Femur (tissue), 1 donor: ENCODE measurements around the gene STKLD1.
"Not testable (repeated sequence)": the region's sequence is repeated elsewhere in the genome, so short reads cannot be mapped to it uniquely, and the experiment has no call there.

Source experiments
- DNase-seq: peaks from one replicate; pipeline ENCODE4 v3.0.0-alpha.2; 2017

The STKLD1 gene

GRCh38 chr9:133375724-133376654 lies at the start of gene STKLD1, which contains the start of gene SURF4:
Gene STKLD1, plus strand, starts transcription at chr9:133376366. Its CDS starts 108 bp downstream, at chr9:133376474.
Gene SURF4, minus strand, starts transcription at chr9:133376060. Its CDS starts 91 bp downstream, at chr9:133375969.
- DNase-seq = peak; percentile 97

- DNase-seq = not testable (repeated sequence)
Observed at GRCh38 chr9:133327021-133327420, 49.1 kb upstream of the STKLD1 start.

GRCh38 chr9:133327834-133328484 lies 48.2 kb upstream of the STKLD1 start:
- DNase-seq = no peak

- DNase-seq = not testable (repeated sequence)
Observed at GRCh38 chr9:133329306-133330156, 46.6 kb upstream of the STKLD1 start.

GRCh38 chr9:133331221-133331620 lies 44.9 kb upstream of the STKLD1 start:
- no peak for DNase-seq

- DNase-seq = no peak
Observed at GRCh38 chr9:133331641-133332380, 44.4 kb upstream of the STKLD1 start.

- DNase-seq = no peak
Observed at GRCh38 chr9:133332381-133332730, 43.8 kb upstream of the STKLD1 start.

- DNase-seq = no peak
Observed at GRCh38 chr9:133333011-133333410, 43.2 kb upstream of the STKLD1 start.

GRCh38 chr9:133333566-133333965 lies 42.6 kb upstream of the STKLD1 start:
- DNase-seq = no peak

- no peak for DNase-seq
Observed at GRCh38 chr9:133334161-133334560, 42.0 kb upstream of the STKLD1 start.

- DNase-seq = not testable (repeated sequence)
Observed at GRCh38 chr9:133334888-133335287, 41.3 kb upstream of the STKLD1 start.

GRCh38 chr9:133335924-133336811 lies 40.0 kb upstream of the STKLD1 start, which contains the start of gene SURF6:
Gene SURF6, minus strand, starts transcription at chr9:133336188. Its CDS starts 56 bp downstream, at chr9:133336132.
- DNase-seq = peak; percentile 93

- no peak for DNase-seq
Observed at GRCh38 chr9:133339641-133340040, 36.5 kb upstream of the STKLD1 start.

GRCh38 chr9:133340256-133340655 lies 35.9 kb upstream of the STKLD1 start:
- no peak for DNase-seq

GRCh38 chr9:133340916-133341315 lies 35.2 kb upstream of the STKLD1 start:
- no peak for DNase-seq

- DNase-seq = peak; percentile 71
Observed at GRCh38 chr9:133341369-133342068, 34.6 kb upstream of the STKLD1 start.

- no peak for DNase-seq
Observed at GRCh38 chr9:133342069-133342406, 34.1 kb upstream of the STKLD1 start.

GRCh38 chr9:133342570-133342969 lies 33.6 kb upstream of the STKLD1 start:
- DNase-seq = peak; percentile 26

- no peak for DNase-seq
Observed at GRCh38 chr9:133344071-133344470, 32.1 kb upstream of the STKLD1 start.

GRCh38 chr9:133344979-133345378 lies 31.2 kb upstream of the STKLD1 start:
- no peak for DNase-seq

- no peak for DNase-seq
Observed at GRCh38 chr9:133345596-133345995, 30.6 kb upstream of the STKLD1 start.
